ENCODE data around the gene GRB10.

DNA sequence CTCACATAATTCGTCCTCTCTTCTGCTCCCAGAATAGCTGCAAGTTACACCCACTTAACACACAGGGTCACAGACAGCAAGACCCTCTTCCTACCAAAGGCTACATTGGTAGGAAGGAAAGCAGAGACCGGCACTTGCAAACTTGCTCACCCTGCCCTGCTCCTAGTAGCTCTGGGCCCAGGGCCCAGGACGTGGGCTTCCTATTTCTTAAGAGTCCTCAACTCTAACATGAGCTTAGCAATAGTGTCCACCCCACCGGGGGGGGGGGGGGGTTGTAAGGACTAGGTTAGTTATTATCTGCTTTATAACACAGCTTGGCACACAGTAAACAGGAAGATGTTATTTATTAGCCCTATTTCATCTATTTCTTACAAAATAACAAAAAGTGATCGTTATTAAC is 106.6 kb downstream of the GRB10 start:
- TF ChIP-seq POLR2AphosphoS5 (IDR thresholded peaks at IDR 0.05) = no peak
- TF ChIP-seq, protein P1, sequence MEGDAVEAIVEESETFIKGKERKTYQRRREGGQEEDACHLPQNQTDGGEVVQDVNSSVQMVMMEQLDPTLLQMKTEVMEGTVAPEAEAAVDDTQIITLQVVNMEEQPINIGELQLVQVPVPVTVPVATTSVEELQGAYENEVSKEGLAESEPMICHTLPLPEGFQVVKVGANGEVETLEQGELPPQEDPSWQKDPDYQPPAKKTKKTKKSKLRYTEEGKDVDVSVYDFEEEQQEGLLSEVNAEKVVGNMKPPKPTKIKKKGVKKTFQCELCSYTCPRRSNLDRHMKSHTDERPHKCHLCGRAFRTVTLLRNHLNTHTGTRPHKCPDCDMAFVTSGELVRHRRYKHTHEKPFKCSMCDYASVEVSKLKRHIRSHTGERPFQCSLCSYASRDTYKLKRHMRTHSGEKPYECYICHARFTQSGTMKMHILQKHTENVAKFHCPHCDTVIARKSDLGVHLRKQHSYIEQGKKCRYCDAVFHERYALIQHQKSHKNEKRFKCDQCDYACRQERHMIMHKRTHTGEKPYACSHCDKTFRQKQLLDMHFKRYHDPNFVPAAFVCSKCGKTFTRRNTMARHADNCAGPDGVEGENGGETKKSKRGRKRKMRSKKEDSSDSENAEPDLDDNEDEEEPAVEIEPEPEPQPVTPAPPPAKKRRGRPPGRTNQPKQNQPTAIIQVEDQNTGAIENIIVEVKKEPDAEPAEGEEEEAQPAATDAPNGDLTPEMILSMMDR (IDR thresholded peaks at IDR 0.05) = no peak

Data from breast epithelium (tissue), 3 donors.